K562 (cell line): ENCODE results near the gene TMSB10. TPM values are rescaled to one million over a fixed set of nuclear protein-coding genes. Genes with fewer than 3 reads are reported as not detected.

Experiments
- ATAC-seq: fragments of 200-7000 bp; cut with Tn5 transposase; 3 replicates; pipeline ENCODE4 v1.9.1; 2020; ENCODE audit warnings: moderate library complexity
- BruUV-seq: library from RNA; stranded (reverse); fragments of 400-500 nt; replicated peaks from 2 replicates; lab custom pipeline; 2021; lab: Mats Ljungman, UMichigan
- CTCF ChIA-PET: fragments of 300-600 bp; formaldehyde crosslinking; extraction: SDS; loops from one replicate; lab custom pipeline; 2021; ENCODE audit warnings: low intra/inter-chr PET ratio; lab: Yijun Ruan, JAX
- POLR2A ChIA-PET: fragments of 300-600, 350-650 bp; sonication (Branson Sonifier 250); formaldehyde crosslinking; extraction: SDS; loops from one replicate; lab custom pipeline; 2021; ENCODE audit warnings: antibody characterized with exemption, inconsistent platforms; lab: Yijun Ruan, JAX
- DNase-seq, 4 experiments: peaks; one replicate each; pipeline versions ENCODE4 v3.0.0 to v3.0.0-alpha.2; 2011 to 2018; ENCODE audit warnings: low spot score in 3 of 4, mixed read lengths in 3 of 4; ENCODE audit errors: extremely low read depth in 1 of 4
- FAIRE-seq: peaks from 2 replicates; lab custom pipeline; 2011; peaks lifted over from hg19 to GRCh38; lab: Jason Lieb, UNC
- H2AFZ ChIP-seq: 2 replicates; pipeline ENCODE4 v1.6.0; 2011; ENCODE audit warnings: low read depth, low read length, control low read depth, inconsistent platforms
- H3K27ac ChIP-seq: fragments of 200-600 bp; 3 replicates; pipeline ENCODE4 v1.8.0; 2011; ENCODE audit warnings: low read depth, mild to moderate bottlenecking, control low read depth, inconsistent platforms, low read length, moderate library complexity, mixed read lengths; ENCODE audit errors: extremely low read depth
- H3K27me3 ChIP-seq, 2 experiments: fragments of 300-600 bp in 1 of 2; 2 replicates in 1 of 2; 3 replicates in 1 of 2; pipeline versions ENCODE4 v1.6.0 to v1.8.0; 2011; ENCODE audit warnings: inconsistent platforms in 2 of 2, low read length in 2 of 2, mild to moderate bottlenecking in 1 of 2, mixed read lengths in 1 of 2, moderate library complexity in 1 of 2; ENCODE audit not compliant: control insufficient read depth in 2 of 2, insufficient read depth in 2 of 2
- H3K36me3 ChIP-seq: fragments of 300-600 bp; 3 replicates; pipeline ENCODE4 v1.8.0; 2011; ENCODE audit warnings: mild to moderate bottlenecking, low read length, inconsistent platforms; ENCODE audit not compliant: control insufficient read depth, insufficient read depth
- H3K4me1 ChIP-seq, 2 experiments: fragments of 200-600 bp in 1 of 2; replicated peaks in 1 of 2; 2 replicates in 1 of 2; 3 replicates in 1 of 2; pipeline versions ENCODE4 v1.5.1 to v1.8.0; 2011; ENCODE audit warnings: inconsistent platforms in 2 of 2, low read length in 2 of 2, mild to moderate bottlenecking in 1 of 2, mixed read lengths in 1 of 2, moderate library complexity in 1 of 2; ENCODE audit not compliant: control insufficient read depth in 2 of 2, insufficient read depth in 2 of 2
- H3K4me2 ChIP-seq: 2 replicates; pipeline ENCODE4 v1.6.1; 2011; ENCODE audit warnings: low read length, control low read depth, inconsistent platforms, mixed read lengths; ENCODE audit not compliant: insufficient read depth
- H3K4me3 ChIP-seq: fragments of 200-600 bp; sonication (generic), shearing (Covaris generic); 2 replicates; pipeline ENCODE4 v1.5.1; 2016; ENCODE audit warnings: control low read depth, inconsistent platforms
- H3K79me2 ChIP-seq: fragments of 200-600 bp; 3 replicates; pipeline ENCODE4 v1.8.0; 2011; ENCODE audit warnings: low read length, inconsistent platforms; ENCODE audit not compliant: control insufficient read depth, insufficient read depth
- H3K9ac ChIP-seq, 2 experiments: 2 replicates each; pipeline versions ENCODE4 v1.6.0 to v1.6.1; 2011; ENCODE audit warnings: low read depth in 2 of 2, low read length in 2 of 2, control low read depth in 1 of 2, inconsistent platforms in 1 of 2, mild to moderate bottlenecking in 1 of 2, mixed read lengths in 1 of 2; ENCODE audit not compliant: insufficient read depth in 1 of 2
- H3K9me1 ChIP-seq: one replicate; pipeline ENCODE4 v1.6.0; 2011; ENCODE audit warnings: inconsistent platforms, mild to moderate bottlenecking, low read length, moderate library complexity; ENCODE audit not compliant: control insufficient read depth, insufficient read depth
- H3K9me3 ChIP-seq: replicated peaks from 2 replicates; pipeline ENCODE4 v1.5.1; 2011; ENCODE audit warnings: low read depth, low read length, inconsistent platforms; ENCODE audit not compliant: control insufficient read depth, insufficient read depth
- H4K20me1 ChIP-seq: replicated peaks from 2 replicates; pipeline ENCODE4 v1.6.1; 2011; ENCODE audit warnings: low read length, inconsistent platforms, mixed read lengths; ENCODE audit not compliant: control insufficient read depth, insufficient read depth
- GTF2E2 ChIP-seq: fragments of 200-800 bp; sonication (Bioruptor generic); IDR thresholded peaks from 2 replicates; pipeline ENCODE4 v1.6.1; 2016; ENCODE audit warnings: missing genetic modification characterization, missing compliant biosample characterization
- HIVEP1 ChIP-seq: fragments of 250-450 bp; sonication (Bioruptor Pico); IDR thresholded peaks from 2 replicates; pipeline ENCODE4 v1.4.0; 2020; ENCODE audit warnings: mild to moderate bottlenecking
- L3MBTL2 ChIP-seq: fragments of 450-650 bp; IDR thresholded peaks from 2 replicates; pipeline ENCODE4 v1.6.1; 2016; ENCODE audit warnings: mild to moderate bottlenecking, moderate library complexity
- LEF1 ChIP-seq: fragments of 450-650 bp; IDR thresholded peaks from 2 replicates; pipeline ENCODE4 v1.6.1; 2016; ENCODE audit warnings: mild to moderate bottlenecking
- MYC ChIP-seq, 2 experiments: fragments of 250-450 bp in 1 of 2; sonication (Bioruptor Pico) in 1 of 2; IDR thresholded peaks; 2 replicates each; pipeline versions ENCODE4 v1.5.1 to v1.6.1; 2012 to 2021; ENCODE audit warnings: low read depth in 2 of 2, borderline replicate concordance in 1 of 2, improper control_type of control experiment in 1 of 2, low read length in 1 of 2, mild to moderate bottlenecking in 1 of 2, moderate library complexity in 1 of 2
- WHSC1 ChIP-seq: IDR thresholded peaks from one replicate; pipeline ENCODE4 v1.6.1; 2012; ENCODE audit warnings: low read length, control low read depth, inconsistent platforms
- WGBS: fragments of 100-300 bp; shearing (Covaris generic); methylation state at CpG from one replicate; pipeline ENCODE4 v1.1.6; 2016; ENCODE audit warnings: low coverage, mixed read lengths; ENCODE audit not compliant: insufficient coverage; ENCODE audit errors: missing lambda C conversion rate; 5-methylcytosine and 5-hydroxymethylcytosine counted together
- in situ Hi-C: fragments of 300-500 bp; cut with MboI; formaldehyde crosslinking; loops from 4 replicates; pipeline ENCODE4 v1.15.0; 2018; ENCODE audit warnings: inconsistent platforms, mixed read lengths
- intact Hi-C: fragments of 100-400 bp; cut with micrococcal nuclease; formaldehyde crosslinking; loops from 2 replicates; pipeline ENCODE4 v1.14.2; 2022
- polyA plus RNA-seq, 8 experiments: library from polyadenylated mRNA; depleted of rRNA in 4 of 8; stranded (reverse) in 5 of 8; unstranded in 3 of 8; fragments of >200 nt; fragmentation: Nextera tagmentation in 2 of 8; fragmentation: Illumina TruSeq in 1 of 8; extraction: Ambion mirVana in 2 of 8; extraction: Trizol in 1 of 8; gene quantifications; 2 replicates each; pipeline versions ENCODE4 v1.2.1 to v1.2.3, GENCODE V29; 2011 to 2014; ENCODE audit warnings: inconsistent platforms in 1 of 8, missing spikeins in 1 of 8
- total RNA-seq, 7 experiments: library from RNA; depleted of rRNA in 6 of 7; stranded (reverse); fragments of >200 nt in 6 of 7; fragmentation: Illumina TruSeq in 2 of 7; extraction: Trizol in 2 of 7; gene quantifications; 2 replicates each; pipeline versions ENCODE4 v1.2.1 to v1.2.3, GENCODE V29; 2011 to 2021; ENCODE audit warnings: low replicate concordance in 1 of 7
- TF ChIP-seq, protein P1 (sequence below): fragments of 450-650 bp; IDR thresholded peaks from 2 replicates; pipeline ENCODE4 v1.6.1; 2016; ENCODE audit warnings: mild to moderate bottlenecking, moderate library complexity
- TF ChIP-seq, protein P2 (sequence below), 2 experiments: IDR thresholded peaks; 2 replicates each; pipeline ENCODE4 v1.6.1; 2011; ENCODE audit warnings: borderline replicate concordance in 1 of 2, control low read depth in 1 of 2, low read depth in 1 of 2, low read length in 1 of 2, mild to moderate bottlenecking in 1 of 2, mixed read lengths in 1 of 2, moderate library complexity in 1 of 2; ENCODE audit not compliant: insufficient read depth in 1 of 2, insufficient read length in 1 of 2, poor library complexity in 1 of 2, severe bottlenecking in 1 of 2; ENCODE audit errors: extremely low read depth in 1 of 2

The TMSB10 gene
- total and polyA plus RNA-seq, 9 of the 15 experiments (the other 6 are each of a cell fraction or from before 2014, with no cell fraction given): 382 to 2,226 (median 959) TPM

DNA sequence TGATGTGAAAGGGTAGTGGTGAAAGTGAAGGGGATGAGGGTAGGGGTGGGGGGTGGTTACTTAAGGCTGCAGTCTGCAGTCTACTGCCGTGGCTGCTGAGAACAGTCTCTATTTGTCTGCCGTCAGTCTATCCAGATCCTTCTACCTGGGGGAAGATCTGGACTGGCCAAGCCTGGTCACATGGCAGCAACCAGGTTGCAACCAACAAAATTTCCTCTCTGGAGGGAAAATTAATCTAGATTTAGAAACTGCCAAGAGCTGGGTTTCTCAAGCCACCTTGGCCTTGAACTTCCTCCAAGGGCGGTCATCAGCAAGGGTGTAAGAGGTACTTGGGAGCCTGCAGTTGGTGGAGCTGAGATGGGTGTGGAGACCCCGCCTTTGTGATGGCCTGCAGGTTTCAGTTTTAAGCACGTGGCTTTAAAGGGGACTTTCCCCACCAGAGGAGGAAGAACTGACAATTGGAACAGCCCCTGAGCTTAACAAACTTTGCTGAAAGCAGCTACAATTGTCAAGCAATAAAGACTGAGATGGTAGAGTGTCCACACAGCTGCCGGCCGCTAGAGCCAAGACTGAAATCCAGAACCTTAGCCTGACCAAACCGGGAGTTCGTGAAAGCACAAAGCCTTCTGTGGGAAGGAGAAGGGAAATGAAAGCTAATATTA, 34.1 kb downstream of the TMSB10 start:
- ATAC-seq (peak; percentile 43), DNase-seq (no peak), FAIRE-seq (no peak)
- BruUV-seq: no TSS peak
- H3K79me2 ChIP-seq: no peaks in the 10 kb centered on the region
- peak overlapping the region; percentile 47 for H2AFZ ChIP-seq
- intact Hi-C loops (no loop called here), in situ Hi-C loops (no loop called here)
- H3K4me1 ChIP-seq: peaks cover 0 to 9% of the 10 kb centered on the region in 2 experiments; a peak in 4 of 5 replicates
- H3K4me3 ChIP-seq: no peak overlapping the region
- H4K20me1 ChIP-seq: 0 out of 2 replicates have a peak, but pooled peaks cover 2% of the 10 kb centered on the region
- no peaks in the 10 kb centered on the region for H3K9me1 ChIP-seq
- H3K27ac ChIP-seq: no peak overlapping the region
- 28% methylated on average over 8 of the region's 9 CpGs for WGBS
- POLR2A ChIA-PET: interaction anchor here (0.5 to 1.4 kb wide), 3 partner anchors 13 to 24 kb away, joined by 3 to 4 read pairs (median 4); no protein-coding TSS in a partner anchor
- no peaks in the 10 kb centered on the region for H3K9me3 ChIP-seq
- H3K4me2 ChIP-seq: peak overlapping the region; percentile 30; the same call in 1 of the 2 replicates
- no peaks in the 10 kb centered on the region; a peak in 1 of 5 replicates for H3K27me3 ChIP-seq
- peak overlapping the region in 1 of 2 experiments; percentile 4; a peak in 1 of 4 replicates for H3K9ac ChIP-seq
- TF ChIP-seq LEF1: no peak
- no peak for TF ChIP-seq WHSC1
- TF ChIP-seq, protein P1, sequence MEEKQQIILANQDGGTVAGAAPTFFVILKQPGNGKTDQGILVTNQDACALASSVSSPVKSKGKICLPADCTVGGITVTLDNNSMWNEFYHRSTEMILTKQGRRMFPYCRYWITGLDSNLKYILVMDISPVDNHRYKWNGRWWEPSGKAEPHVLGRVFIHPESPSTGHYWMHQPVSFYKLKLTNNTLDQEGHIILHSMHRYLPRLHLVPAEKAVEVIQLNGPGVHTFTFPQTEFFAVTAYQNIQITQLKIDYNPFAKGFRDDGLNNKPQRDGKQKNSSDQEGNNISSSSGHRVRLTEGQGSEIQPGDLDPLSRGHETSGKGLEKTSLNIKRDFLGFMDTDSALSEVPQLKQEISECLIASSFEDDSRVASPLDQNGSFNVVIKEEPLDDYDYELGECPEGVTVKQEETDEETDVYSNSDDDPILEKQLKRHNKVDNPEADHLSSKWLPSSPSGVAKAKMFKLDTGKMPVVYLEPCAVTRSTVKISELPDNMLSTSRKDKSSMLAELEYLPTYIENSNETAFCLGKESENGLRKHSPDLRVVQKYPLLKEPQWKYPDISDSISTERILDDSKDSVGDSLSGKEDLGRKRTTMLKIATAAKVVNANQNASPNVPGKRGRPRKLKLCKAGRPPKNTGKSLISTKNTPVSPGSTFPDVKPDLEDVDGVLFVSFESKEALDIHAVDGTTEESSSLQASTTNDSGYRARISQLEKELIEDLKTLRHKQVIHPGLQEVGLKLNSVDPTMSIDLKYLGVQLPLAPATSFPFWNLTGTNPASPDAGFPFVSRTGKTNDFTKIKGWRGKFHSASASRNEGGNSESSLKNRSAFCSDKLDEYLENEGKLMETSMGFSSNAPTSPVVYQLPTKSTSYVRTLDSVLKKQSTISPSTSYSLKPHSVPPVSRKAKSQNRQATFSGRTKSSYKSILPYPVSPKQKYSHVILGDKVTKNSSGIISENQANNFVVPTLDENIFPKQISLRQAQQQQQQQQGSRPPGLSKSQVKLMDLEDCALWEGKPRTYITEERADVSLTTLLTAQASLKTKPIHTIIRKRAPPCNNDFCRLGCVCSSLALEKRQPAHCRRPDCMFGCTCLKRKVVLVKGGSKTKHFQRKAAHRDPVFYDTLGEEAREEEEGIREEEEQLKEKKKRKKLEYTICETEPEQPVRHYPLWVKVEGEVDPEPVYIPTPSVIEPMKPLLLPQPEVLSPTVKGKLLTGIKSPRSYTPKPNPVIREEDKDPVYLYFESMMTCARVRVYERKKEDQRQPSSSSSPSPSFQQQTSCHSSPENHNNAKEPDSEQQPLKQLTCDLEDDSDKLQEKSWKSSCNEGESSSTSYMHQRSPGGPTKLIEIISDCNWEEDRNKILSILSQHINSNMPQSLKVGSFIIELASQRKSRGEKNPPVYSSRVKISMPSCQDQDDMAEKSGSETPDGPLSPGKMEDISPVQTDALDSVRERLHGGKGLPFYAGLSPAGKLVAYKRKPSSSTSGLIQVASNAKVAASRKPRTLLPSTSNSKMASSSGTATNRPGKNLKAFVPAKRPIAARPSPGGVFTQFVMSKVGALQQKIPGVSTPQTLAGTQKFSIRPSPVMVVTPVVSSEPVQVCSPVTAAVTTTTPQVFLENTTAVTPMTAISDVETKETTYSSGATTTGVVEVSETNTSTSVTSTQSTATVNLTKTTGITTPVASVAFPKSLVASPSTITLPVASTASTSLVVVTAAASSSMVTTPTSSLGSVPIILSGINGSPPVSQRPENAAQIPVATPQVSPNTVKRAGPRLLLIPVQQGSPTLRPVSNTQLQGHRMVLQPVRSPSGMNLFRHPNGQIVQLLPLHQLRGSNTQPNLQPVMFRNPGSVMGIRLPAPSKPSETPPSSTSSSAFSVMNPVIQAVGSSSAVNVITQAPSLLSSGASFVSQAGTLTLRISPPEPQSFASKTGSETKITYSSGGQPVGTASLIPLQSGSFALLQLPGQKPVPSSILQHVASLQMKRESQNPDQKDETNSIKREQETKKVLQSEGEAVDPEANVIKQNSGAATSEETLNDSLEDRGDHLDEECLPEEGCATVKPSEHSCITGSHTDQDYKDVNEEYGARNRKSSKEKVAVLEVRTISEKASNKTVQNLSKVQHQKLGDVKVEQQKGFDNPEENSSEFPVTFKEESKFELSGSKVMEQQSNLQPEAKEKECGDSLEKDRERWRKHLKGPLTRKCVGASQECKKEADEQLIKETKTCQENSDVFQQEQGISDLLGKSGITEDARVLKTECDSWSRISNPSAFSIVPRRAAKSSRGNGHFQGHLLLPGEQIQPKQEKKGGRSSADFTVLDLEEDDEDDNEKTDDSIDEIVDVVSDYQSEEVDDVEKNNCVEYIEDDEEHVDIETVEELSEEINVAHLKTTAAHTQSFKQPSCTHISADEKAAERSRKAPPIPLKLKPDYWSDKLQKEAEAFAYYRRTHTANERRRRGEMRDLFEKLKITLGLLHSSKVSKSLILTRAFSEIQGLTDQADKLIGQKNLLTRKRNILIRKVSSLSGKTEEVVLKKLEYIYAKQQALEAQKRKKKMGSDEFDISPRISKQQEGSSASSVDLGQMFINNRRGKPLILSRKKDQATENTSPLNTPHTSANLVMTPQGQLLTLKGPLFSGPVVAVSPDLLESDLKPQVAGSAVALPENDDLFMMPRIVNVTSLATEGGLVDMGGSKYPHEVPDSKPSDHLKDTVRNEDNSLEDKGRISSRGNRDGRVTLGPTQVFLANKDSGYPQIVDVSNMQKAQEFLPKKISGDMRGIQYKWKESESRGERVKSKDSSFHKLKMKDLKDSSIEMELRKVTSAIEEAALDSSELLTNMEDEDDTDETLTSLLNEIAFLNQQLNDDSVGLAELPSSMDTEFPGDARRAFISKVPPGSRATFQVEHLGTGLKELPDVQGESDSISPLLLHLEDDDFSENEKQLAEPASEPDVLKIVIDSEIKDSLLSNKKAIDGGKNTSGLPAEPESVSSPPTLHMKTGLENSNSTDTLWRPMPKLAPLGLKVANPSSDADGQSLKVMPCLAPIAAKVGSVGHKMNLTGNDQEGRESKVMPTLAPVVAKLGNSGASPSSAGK: 0 out of 2 replicates have a peak, but pooled peaks have one; percentile 16
- no peak for TF ChIP-seq GTF2E2
- 0 out of 2 replicates have a peak, but pooled peaks have one; percentile 37 for TF ChIP-seq MYC (IDR thresholded peaks at IDR 0.05; ENCODE audit: low read depth, low read length)
- no peak for TF ChIP-seq MYC (CRISPR knock-in tag; IDR thresholded peaks at IDR 0.05; ENCODE audit: borderline replicate concordance, low read depth)
- TF ChIP-seq, protein P2, sequence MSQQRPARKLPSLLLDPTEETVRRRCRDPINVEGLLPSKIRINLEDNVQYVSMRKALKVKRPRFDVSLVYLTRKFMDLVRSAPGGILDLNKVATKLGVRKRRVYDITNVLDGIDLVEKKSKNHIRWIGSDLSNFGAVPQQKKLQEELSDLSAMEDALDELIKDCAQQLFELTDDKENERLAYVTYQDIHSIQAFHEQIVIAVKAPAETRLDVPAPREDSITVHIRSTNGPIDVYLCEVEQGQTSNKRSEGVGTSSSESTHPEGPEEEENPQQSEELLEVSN (IDR thresholded peaks at IDR 0.05; ENCODE audit: borderline replicate concordance in 1 of 2, extremely low read depth in 1 of 2, insufficient read depth in 1 of 2, insufficient read length in 1 of 2, low read depth in 1 of 2, low read length in 1 of 2, poor library complexity in 1 of 2, severe bottlenecking in 1 of 2): peak in 1 of 2 experiments; percentile 13
- TF ChIP-seq HIVEP1 (CRISPR knock-in tag): no peak
- TF ChIP-seq L3MBTL2: peak; percentile 45; the same call in 1 of the 2 replicates
- TF ChIP-seq, all 486 proteins: peak for 4
- no peaks in the 10 kb centered on the region for H3K36me3 ChIP-seq
- CTCF ChIA-PET: no interaction called here
